Measurements from ENCODE around the gene SLC22A6.

The SLC22A6 gene

DNA sequence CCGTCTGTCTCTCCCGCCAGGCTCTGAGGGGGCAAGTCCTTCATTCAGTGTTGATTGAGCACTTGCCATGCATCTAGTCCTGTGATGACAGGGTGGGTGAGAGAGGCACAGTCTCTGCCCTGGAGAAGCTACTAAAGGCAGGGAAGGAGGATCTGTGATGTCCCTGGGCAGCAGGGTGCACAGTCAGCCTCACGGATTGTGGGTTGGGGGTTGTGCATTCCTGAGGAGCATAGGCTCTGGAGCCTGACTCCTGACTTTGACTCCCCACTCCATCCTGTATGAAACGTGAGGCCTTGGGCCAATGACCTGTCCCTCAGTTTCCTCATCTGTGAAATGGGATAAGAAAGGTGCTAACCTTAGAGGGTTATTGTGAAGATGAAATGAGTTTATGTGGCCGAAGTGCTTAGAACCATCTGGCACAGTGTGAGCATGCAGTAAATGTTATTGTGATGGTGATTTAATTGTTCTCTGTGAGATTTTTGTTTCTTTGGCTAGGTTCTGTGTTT is 26.2 kb upstream of the SLC22A6 start:
- TF ChIP-seq, protein P1, sequence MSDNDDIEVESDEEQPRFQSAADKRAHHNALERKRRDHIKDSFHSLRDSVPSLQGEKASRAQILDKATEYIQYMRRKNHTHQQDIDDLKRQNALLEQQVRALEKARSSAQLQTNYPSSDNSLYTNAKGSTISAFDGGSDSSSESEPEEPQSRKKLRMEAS (IDR thresholded peaks at IDR 0.05), result no peak
- TF ChIP-seq TEAD4 (IDR thresholded peaks at IDR 0.05) (no peak), FOXM1 (IDR thresholded peaks at IDR 0.05; ENCODE audit: borderline replicate concordance, low read depth) (no peak), YY1 (IDR thresholded peaks at IDR 0.05; ENCODE audit: low read depth) (no peak), CEBPB (IDR thresholded peaks at IDR 0.05) (no peak), EGR1 (IDR thresholded peaks at IDR 0.05) (no peak), EP300 (IDR thresholded peaks at IDR 0.05; ENCODE audit: borderline replicate concordance) (no peak), CREB1 (IDR thresholded peaks at IDR 0.05; ENCODE audit: low read depth) (no peak), TCF12 (IDR thresholded peaks at IDR 0.05; ENCODE audit: low read depth) (no peak)
- TF ChIP-seq, protein P2, sequence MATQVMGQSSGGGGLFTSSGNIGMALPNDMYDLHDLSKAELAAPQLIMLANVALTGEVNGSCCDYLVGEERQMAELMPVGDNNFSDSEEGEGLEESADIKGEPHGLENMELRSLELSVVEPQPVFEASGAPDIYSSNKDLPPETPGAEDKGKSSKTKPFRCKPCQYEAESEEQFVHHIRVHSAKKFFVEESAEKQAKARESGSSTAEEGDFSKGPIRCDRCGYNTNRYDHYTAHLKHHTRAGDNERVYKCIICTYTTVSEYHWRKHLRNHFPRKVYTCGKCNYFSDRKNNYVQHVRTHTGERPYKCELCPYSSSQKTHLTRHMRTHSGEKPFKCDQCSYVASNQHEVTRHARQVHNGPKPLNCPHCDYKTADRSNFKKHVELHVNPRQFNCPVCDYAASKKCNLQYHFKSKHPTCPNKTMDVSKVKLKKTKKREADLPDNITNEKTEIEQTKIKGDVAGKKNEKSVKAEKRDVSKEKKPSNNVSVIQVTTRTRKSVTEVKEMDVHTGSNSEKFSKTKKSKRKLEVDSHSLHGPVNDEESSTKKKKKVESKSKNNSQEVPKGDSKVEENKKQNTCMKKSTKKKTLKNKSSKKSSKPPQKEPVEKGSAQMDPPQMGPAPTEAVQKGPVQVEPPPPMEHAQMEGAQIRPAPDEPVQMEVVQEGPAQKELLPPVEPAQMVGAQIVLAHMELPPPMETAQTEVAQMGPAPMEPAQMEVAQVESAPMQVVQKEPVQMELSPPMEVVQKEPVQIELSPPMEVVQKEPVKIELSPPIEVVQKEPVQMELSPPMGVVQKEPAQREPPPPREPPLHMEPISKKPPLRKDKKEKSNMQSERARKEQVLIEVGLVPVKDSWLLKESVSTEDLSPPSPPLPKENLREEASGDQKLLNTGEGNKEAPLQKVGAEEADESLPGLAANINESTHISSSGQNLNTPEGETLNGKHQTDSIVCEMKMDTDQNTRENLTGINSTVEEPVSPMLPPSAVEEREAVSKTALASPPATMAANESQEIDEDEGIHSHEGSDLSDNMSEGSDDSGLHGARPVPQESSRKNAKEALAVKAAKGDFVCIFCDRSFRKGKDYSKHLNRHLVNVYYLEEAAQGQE (IDR thresholded peaks at IDR 0.05; ENCODE audit: low read depth), result no peak
- TF ChIP-seq, protein P3, sequence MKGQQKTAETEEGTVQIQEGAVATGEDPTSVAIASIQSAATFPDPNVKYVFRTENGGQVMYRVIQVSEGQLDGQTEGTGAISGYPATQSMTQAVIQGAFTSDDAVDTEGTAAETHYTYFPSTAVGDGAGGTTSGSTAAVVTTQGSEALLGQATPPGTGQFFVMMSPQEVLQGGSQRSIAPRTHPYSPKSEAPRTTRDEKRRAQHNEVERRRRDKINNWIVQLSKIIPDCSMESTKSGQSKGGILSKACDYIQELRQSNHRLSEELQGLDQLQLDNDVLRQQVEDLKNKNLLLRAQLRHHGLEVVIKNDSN (IDR thresholded peaks at IDR 0.05), result no peak

DNA sequence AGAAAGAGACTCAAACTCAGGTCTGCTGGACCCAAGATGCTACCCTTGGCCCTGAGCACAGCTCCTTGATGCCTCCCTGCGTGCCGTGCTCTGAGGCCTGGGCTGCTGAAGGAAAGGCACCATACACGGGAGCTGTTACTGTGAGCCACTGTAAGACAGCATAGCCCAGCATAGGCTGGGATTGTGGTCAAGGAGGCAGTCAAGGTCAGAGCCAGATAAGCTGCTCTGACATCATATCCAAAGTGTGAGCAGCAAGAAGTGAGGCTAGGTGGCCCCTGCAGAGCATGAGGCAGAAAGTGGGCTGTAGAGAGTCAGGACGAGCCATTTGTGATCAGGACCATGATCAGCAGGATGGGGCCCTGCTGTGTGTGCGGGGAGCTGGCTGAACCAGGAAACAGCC is 23.2 kb upstream of the SLC22A6 start:
- TF ChIP-seq NFIC (IDR thresholded peaks at IDR 0.05) (no peak), EGR1 (IDR thresholded peaks at IDR 0.05) (no peak), FOXM1 (IDR thresholded peaks at IDR 0.05; ENCODE audit: borderline replicate concordance, low read depth) (no peak), TCF12 (IDR thresholded peaks at IDR 0.05; ENCODE audit: low read depth) (no peak), CEBPB (IDR thresholded peaks at IDR 0.05) (no peak), CREB1 (IDR thresholded peaks at IDR 0.05; ENCODE audit: low read depth) (no peak), TEAD4 (IDR thresholded peaks at IDR 0.05) (no peak)
- TF ChIP-seq, protein P2 (IDR thresholded peaks at IDR 0.05; ENCODE audit: low read depth), result no peak
- TF ChIP-seq, protein P3 (IDR thresholded peaks at IDR 0.05), result no peak

DNA sequence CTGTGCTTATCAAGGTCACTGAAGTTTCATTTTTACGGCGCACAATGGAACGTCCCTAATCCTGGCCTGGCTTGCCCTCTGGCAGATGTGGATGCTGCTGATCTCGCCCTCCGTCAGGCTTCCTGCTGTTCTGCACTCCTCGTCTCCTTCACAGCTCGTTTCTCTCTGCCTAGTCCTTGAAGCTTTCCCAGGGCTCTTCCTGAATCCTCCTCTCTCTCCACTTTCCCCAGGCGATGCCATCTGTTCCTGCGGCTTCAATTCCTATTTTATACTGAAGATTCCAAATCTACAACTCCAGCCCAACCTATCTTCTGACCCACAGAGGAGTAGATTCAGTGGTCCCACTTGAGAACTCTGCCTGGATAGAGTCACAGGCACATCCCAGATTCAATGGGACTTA is 16.7 kb upstream of the SLC22A6 start:
- TF ChIP-seq, protein P1 (IDR thresholded peaks at IDR 0.05), result no peak
- no peak for TF ChIP-seq RAD21 (IDR thresholded peaks at IDR 0.05; ENCODE audit: low read depth)
- TF ChIP-seq ZBTB7A (IDR thresholded peaks at IDR 0.05; ENCODE audit: low read depth), result no peak
- no peak for TF ChIP-seq YY1 (IDR thresholded peaks at IDR 0.05; ENCODE audit: low read depth)
- no peak for TF ChIP-seq TAF1 (IDR thresholded peaks at IDR 0.05; ENCODE audit: low read depth)
- TF ChIP-seq, protein P3 (IDR thresholded peaks at IDR 0.05), result no peak
- no peak for TF ChIP-seq CREB1 (IDR thresholded peaks at IDR 0.05; ENCODE audit: low read depth)
- TF ChIP-seq TCF12 (IDR thresholded peaks at IDR 0.05; ENCODE audit: low read depth), result no peak
- no peak for TF ChIP-seq EP300 (IDR thresholded peaks at IDR 0.05; ENCODE audit: borderline replicate concordance)
- TF ChIP-seq EGR1 (IDR thresholded peaks at IDR 0.05), result no peak

DNA sequence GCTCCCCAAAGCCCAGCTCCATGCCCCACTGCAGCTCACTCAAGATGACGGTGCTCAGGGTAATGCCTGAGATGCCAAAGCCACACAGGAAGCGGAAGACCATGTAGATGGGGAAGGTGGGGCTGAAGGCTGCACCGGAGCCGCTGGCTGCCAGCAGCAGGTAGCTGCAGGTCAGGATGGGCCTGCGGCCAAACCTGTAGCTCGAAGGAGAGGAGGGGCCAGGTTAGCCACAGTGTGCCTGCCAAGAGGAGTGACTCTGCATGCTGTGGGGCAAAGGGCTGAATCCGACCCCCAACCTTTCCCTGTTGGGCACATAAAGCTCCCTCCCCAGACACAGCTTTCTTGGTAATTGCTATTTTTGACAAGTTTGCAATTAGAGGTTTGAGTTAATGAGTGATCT is 14.9 kb upstream of the SLC22A6 start:
- TF ChIP-seq EGR1 (IDR thresholded peaks at IDR 0.05), result no peak
- TF ChIP-seq NFIC (IDR thresholded peaks at IDR 0.05), result peak; percentile 67

DNA sequence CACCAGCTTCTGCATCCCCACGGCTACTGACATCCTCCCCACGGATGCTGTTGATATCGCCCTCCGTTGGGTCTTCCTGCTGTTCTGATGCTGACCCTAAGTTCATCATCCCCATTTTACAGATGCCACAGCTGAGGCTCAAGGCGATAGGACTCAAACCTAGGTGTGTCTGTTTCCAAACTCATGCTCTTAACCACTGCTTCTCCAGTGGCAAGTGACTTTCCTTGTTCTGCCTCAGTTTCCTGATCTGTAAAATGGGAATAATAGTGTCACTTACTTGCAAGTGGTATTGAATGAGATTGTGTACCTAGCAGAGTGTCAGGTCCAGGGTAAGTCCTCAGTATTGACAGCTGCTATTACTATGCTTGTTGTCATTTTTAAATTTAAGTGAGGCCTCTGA is 14.4 kb upstream of the SLC22A6 start:
- no peak for TF ChIP-seq EP300 (IDR thresholded peaks at IDR 0.05; ENCODE audit: borderline replicate concordance)
- TF ChIP-seq CREB1 (IDR thresholded peaks at IDR 0.05; ENCODE audit: low read depth), result no peak
- TF ChIP-seq, protein P3 (IDR thresholded peaks at IDR 0.05), result no peak
- no peak for TF ChIP-seq TAF1 (IDR thresholded peaks at IDR 0.05; ENCODE audit: low read depth)
- TF ChIP-seq CEBPB (IDR thresholded peaks at IDR 0.05), result no peak
- no peak for TF ChIP-seq NFIC (IDR thresholded peaks at IDR 0.05)
- TF ChIP-seq ZBTB7A (IDR thresholded peaks at IDR 0.05; ENCODE audit: low read depth), result no peak
- TF ChIP-seq, protein P2 (IDR thresholded peaks at IDR 0.05; ENCODE audit: low read depth), result no peak
- TF ChIP-seq RAD21 (IDR thresholded peaks at IDR 0.05; ENCODE audit: low read depth), result no peak
- no peak for TF ChIP-seq EGR1 (IDR thresholded peaks at IDR 0.05)
